Measurements from ENCODE around the gene ZC3H4.

DNA sequence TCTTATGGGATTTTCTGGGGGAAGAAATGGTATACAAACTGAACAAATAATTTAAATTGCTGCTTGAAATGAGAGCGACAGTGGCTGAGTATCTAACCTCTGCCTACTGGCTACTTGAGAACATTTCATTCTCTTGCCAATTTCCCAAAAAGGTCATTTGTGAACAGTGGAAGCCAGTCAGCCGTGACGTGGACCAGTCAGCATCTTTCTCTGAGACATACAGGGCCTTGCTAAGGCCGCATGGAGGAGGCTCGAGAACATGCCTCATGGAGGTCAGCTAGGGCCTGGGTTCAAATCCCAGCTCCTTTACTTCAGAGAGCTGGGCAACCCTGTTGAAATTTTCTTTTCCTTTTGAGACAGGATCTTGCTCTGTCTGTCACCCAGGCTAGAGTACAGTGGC, 20.3 kb downstream of the ZC3H4 start:
- TF ChIP-seq POLR2A (IDR thresholded peaks at IDR 0.05; ENCODE audit: low read length) (no peak), GATA1 (IDR thresholded peaks at IDR 0.05; ENCODE audit: low read depth, low read length) (no peak)

Data from erythroblast (primary cell).